Keratinocyte (primary cell): Measurements from ENCODE around the gene B3GAT3. TPM values are rescaled to one million over a fixed set of nuclear protein-coding genes. Genes with fewer than 3 reads are reported as not detected.

Source experiments
- DNase-seq: peaks from one replicate; pipeline ENCODE4 v3.0.0-alpha.2; 2011; ENCODE audit warnings: low read depth, missing footprints, low spot score
- FAIRE-seq: peaks from 2 replicates; lab custom pipeline; 2011; peaks lifted over from hg19 to GRCh38; lab: Jason Lieb, UNC
- H2AFZ ChIP-seq: 2 replicates; pipeline ENCODE4 v1.6.0; 2012; ENCODE audit warnings: low read length, control low read depth, inconsistent platforms; ENCODE audit not compliant: control insufficient read depth
- H3K27ac ChIP-seq: 2 replicates; pipeline ENCODE4 v1.5.1; 2011; ENCODE audit warnings: low read length; ENCODE audit not compliant: control insufficient read depth, insufficient read depth
- H3K27me3 ChIP-seq: 3 replicates; pipeline ENCODE4 v1.6.0; 2011; ENCODE audit warnings: low read length; ENCODE audit not compliant: control insufficient read depth, insufficient read depth; ENCODE audit errors: extremely low read depth
- H3K36me3 ChIP-seq, 2 experiments: 2 replicates in 1 of 2; 3 replicates in 1 of 2; pipeline ENCODE4 v1.5.1; 2011; ENCODE audit warnings: low read length in 2 of 2, mild to moderate bottlenecking in 1 of 2; ENCODE audit not compliant: control insufficient read depth in 2 of 2, insufficient read depth in 2 of 2; ENCODE audit errors: extremely low read depth in 1 of 2
- H3K4me1 ChIP-seq: 3 replicates; pipeline ENCODE4 v1.5.1; 2011; ENCODE audit warnings: low read length; ENCODE audit not compliant: control insufficient read depth, insufficient read depth; ENCODE audit errors: extremely low read depth
- H3K4me2 ChIP-seq: 3 replicates; pipeline ENCODE4 v1.6.0; 2011; ENCODE audit warnings: low read depth, low read length; ENCODE audit not compliant: control insufficient read depth, insufficient read depth; ENCODE audit errors: extremely low read depth
- H3K4me3 ChIP-seq, 3 experiments: fragments of 200-600 bp in 1 of 3; sonication (generic) in 1 of 3; 2 replicates in 2 of 3; 3 replicates in 1 of 3; pipeline ENCODE4 v1.5.1; 2011 to 2016; ENCODE audit warnings: low read length in 3 of 3, mild to moderate bottlenecking in 3 of 3, control low read depth in 2 of 3, inconsistent platforms in 1 of 3, low read depth in 1 of 3, mixed read lengths in 1 of 3, mixed run types in 1 of 3, moderate library complexity in 1 of 3; ENCODE audit not compliant: control insufficient read depth in 2 of 3, insufficient read depth in 2 of 3; ENCODE audit errors: extremely low read depth in 1 of 3
- H3K79me2 ChIP-seq: 2 replicates; pipeline ENCODE4 v1.6.0; 2012; ENCODE audit warnings: low read length; ENCODE audit not compliant: control insufficient read depth, insufficient read depth
- H3K9ac ChIP-seq: 3 replicates; pipeline ENCODE4 v1.6.0; 2011; ENCODE audit warnings: low read length; ENCODE audit not compliant: control insufficient read depth, insufficient read depth; ENCODE audit errors: extremely low read depth
- H3K9me1 ChIP-seq: 3 replicates; pipeline ENCODE4 v1.6.0; 2011; ENCODE audit warnings: low read length; ENCODE audit not compliant: control insufficient read depth, insufficient read depth; ENCODE audit errors: extremely low read depth
- H3K9me3 ChIP-seq: 2 replicates; pipeline ENCODE4 v1.5.1; 2012; ENCODE audit warnings: low read depth, low read length; ENCODE audit not compliant: control insufficient read depth
- H4K20me1 ChIP-seq: 3 replicates; pipeline ENCODE4 v1.6.0; 2011; ENCODE audit warnings: low read length; ENCODE audit not compliant: control insufficient read depth, insufficient read depth; ENCODE audit errors: extremely low read depth
- CTCF ChIP-seq, 3 experiments: IDR thresholded peaks in 1 of 3; conservative IDR thresholded peaks in 1 of 3; optimal IDR thresholded peaks in 1 of 3; 2 replicates in 2 of 3; 3 replicates in 1 of 3; pipeline versions ENCODE3 to v1.5.1; 2011; ENCODE audit warnings: low read length in 3 of 3, mild to moderate bottlenecking in 3 of 3, moderate library complexity in 2 of 3, control low read depth in 1 of 3, inconsistent platforms in 1 of 3; ENCODE audit not compliant: insufficient read depth in 2 of 3; ENCODE audit errors: extremely low read depth in 1 of 3
- EZH2 ChIP-seq: IDR thresholded peaks from one replicate; pipeline ENCODE4 v1.6.1; 2012; ENCODE audit warnings: inconsistent platforms, mild to moderate bottlenecking, low read length, moderate library complexity
- dilution Hi-C: fragments of 300-500 bp; cut with MboI; formaldehyde crosslinking; loops from one replicate; pipeline ENCODE4 v1.7.0; 2020; ENCODE audit warnings: low sequenced_read_pairs; ENCODE audit not compliant: extremely low pct_ligation_motif_present
- polyA plus RNA-seq, 5 experiments: library from polyadenylated mRNA; depleted of rRNA in 3 of 5; stranded (reverse) in 3 of 5; stranded (forward) in 1 of 5; unstranded in 1 of 5; fragments of >200 nt; gene quantifications; 1 replicate in 1 of 5; 2 replicates in 3 of 5; 3 replicates in 1 of 5; pipeline versions ENCODE4 v1.2.1 to v1.2.3, GENCODE V29; 2011 to 2012; ENCODE audit warnings: missing spikeins in 2 of 5, low read depth in 1 of 5, low replicate concordance in 1 of 5

Gene B3GAT3
- polyA plus RNA-seq, 1 donor (not counting 4 experiments of a cell fraction or from before 2014, with no cell fraction given) = 15.1 TPM

GRCh38 chr11:62648185-62648966, 26.6 kb upstream of the B3GAT3 start:
- Histone ChIP-seq H3K27me3 (no peaks in the 10 kb centered on the region), H3K9ac (no peak overlapping the region), H3K27ac (no peak overlapping the region), H3K4me3 (no peak overlapping the region), H3K9me1 (no peaks in the 10 kb centered on the region), H3K4me2 (no peak overlapping the region), H3K4me1 (peaks cover 22% of the 10 kb centered on the region), H4K20me1 (no peaks in the 10 kb centered on the region), H2AFZ (no peak overlapping the region), H3K9me3 (no peaks in the 10 kb centered on the region), H3K79me2 (peaks cover 58% of the 10 kb centered on the region), H3K36me3 (peaks cover 16 to 21% of the 10 kb centered on the region in 2 experiments)
- no peak for TF ChIP-seq EZH2
- no peak for TF ChIP-seq CTCF (optimal IDR thresholded peaks at IDR 0.05 in 1 of 3, IDR thresholded peaks at IDR 0.05 in 1 of 3, conservative IDR thresholded peaks at IDR 0.05 in 1 of 3; ENCODE audit: extremely low read depth in 1 of 3, insufficient read depth in 2 of 3, low read length in 3 of 3)
- dilution Hi-C loops = no loop called here
- FAIRE-seq = no peak
- DNase-seq = no peak

- Histone ChIP-seq H3K36me3 (peaks cover 16 to 21% of the 10 kb centered on the region in 2 experiments), H3K9me3 (no peaks in the 10 kb centered on the region)
Measured at GRCh38 chr11:62647609-62648005, 25.8 kb upstream of the B3GAT3 start.

More at GRCh38 chr11:62647609-62648005, 25.8 kb upstream of the B3GAT3 start:
- no peak for DNase-seq
- H2AFZ ChIP-seq = no peak overlapping the region
- H3K27ac ChIP-seq = no peak overlapping the region
- H3K79me2 ChIP-seq = peaks cover 57% of the 10 kb centered on the region
- H4K20me1 ChIP-seq = no peaks in the 10 kb centered on the region
- FAIRE-seq = no peak
- H3K9ac ChIP-seq = no peak overlapping the region
- TF ChIP-seq CTCF (optimal IDR thresholded peaks at IDR 0.05 in 1 of 3, IDR thresholded peaks at IDR 0.05 in 1 of 3, conservative IDR thresholded peaks at IDR 0.05 in 1 of 3; ENCODE audit: extremely low read depth in 1 of 3, insufficient read depth in 2 of 3, low read length in 3 of 3) (no peak), EZH2 (no peak)
- no peaks in the 10 kb centered on the region for H3K9me1 ChIP-seq
- dilution Hi-C loops = no loop called here
- H3K4me1 ChIP-seq = peaks cover 22% of the 10 kb centered on the region
- no peak overlapping the region for H3K4me3 ChIP-seq
- H3K4me2 ChIP-seq = no peak overlapping the region
- H3K27me3 ChIP-seq = no peaks in the 10 kb centered on the region
